Central memory CD4-positive, alpha-beta T cell (primary cell): ENCODE measurements around the gene TSN.
A peak's percentile ranks its signal among the peaks of the same experiment; 100 is the strongest.
"Not testable (repeated sequence)": the region's sequence is repeated elsewhere in the genome, so short reads cannot be mapped to it uniquely, and the experiment has no call there.

ENCODE experiments used
- DNase-seq: peaks from one replicate; pipeline ENCODE4 v3.0.0; 2022
- total RNA-seq, 3 experiments: gene quantifications; one replicate each; lab custom pipeline; 2026; lab: John Stamatoyannopoulos, UW

Gene TSN
- total RNA-seq: 44.8 to 144 (median 85.8) reads per million in 3 experiments

DNA sequence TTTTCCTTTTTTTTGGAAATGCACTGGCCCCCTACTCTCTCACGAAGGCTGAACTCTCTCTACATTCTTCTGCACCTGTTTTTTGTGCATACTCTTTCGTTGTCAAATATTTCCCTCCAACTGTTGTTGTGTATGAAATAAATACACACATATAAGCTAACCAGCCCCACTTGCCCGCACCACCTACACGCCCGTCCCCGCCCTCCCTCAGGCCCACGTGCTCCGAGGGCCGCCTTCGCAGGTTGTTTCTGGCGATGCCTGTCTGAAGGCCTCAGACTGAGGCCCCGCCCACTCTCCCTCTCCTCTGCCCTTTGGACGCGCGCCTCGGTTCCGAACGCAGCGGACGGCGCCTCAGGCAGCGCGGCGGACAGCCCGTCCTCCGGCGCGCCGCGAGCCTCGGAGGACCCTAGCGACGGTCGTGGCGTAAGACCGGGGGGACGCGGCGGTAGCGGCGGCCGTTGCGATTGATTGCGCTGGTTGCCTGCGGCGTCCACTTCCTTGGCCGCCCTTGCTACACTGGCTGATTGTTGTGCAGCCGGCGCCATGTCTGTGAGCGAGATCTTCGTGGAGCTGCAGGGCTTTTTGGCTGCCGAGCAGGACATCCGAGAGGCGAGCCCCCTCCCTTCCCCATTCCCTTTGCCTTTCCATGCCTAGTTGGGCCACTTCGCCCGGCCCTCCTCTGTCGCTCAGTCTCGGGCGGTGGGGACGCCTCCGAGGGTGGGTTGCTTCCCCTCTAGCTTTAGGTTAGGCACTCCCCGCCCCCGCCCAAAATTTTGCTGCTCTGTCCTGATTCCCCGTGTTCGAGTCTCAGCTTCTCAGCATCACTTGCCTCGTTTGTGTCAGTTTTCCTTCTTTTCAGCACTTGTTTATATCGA is at the start of gene TSN:
Gene TSN, plus strand, starts transcription at position 415 of the 875 bp plus-strand sequence. Its CDS starts 129 bp downstream, at position 544.
- DNase-seq: peak; percentile 96

DNA sequence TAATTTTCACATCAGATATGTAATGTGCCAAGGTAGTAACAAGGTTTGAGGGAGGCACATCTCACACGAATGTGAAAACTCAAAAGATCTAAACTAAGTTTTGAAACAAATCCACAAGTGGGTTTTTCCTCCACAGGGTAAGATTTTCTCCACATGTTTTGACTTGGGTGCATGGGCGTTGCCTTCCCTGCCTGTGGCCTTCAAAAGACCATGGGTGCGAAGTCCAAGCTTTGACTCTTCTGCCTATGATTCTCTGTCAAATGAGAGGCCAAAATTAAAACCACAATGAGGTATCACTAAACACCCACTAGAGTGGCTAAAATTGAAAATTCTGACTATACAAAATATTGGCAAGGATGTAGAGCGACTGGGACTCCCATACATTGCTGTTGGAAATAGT is 49.5 kb upstream of the TSN start:
- no peak for DNase-seq

DNA sequence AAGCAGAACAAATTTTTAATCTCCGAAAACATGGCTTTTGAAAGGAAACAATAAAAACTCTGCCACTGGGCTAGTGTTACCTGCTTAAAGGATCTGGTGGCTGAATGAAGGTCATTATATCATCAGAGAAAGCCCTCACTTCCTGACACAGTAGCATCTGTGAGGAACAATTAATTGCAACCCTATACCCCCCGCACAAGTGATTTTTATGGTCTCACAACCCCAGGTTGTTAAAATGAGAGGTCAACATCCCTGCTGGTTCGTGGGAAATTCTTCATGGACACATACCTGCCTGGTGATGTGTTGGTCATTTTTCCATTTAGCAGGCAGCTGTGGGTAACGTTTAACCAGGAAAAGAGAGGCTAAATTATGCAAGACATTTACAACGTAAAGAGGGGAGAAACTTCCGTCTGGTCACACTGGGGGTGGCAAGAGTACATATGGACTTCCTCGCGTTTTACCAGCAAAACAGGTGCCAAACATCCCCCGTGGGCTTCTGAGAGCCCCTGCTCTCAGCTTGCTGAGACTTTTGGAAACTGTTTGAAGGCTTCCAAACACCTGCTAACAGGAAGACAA is 48.0 kb upstream of the TSN start:
- no peak for DNase-seq

DNA sequence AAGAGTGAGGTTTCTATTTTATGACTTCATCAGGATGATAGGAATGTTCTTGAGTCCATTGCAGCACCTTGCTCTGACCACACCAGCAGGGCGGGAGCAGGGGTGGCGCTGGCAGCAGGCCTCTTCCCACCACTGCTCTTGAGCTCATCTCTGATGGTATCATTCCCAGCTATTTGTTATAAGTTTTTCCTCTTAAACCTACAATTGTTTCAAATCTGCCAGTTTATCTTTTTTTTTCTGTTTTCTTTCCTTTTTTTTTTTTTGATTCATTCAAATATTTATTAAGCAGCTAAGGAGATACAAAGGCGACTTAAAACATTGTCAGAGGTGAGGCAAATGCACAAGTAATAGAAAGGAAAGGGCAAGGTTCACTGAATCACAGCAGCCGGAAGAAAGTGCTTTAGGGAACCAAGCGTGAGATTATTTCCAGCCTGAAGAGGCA is 47.5 kb upstream of the TSN start:
- DNase-seq: no peak

DNA sequence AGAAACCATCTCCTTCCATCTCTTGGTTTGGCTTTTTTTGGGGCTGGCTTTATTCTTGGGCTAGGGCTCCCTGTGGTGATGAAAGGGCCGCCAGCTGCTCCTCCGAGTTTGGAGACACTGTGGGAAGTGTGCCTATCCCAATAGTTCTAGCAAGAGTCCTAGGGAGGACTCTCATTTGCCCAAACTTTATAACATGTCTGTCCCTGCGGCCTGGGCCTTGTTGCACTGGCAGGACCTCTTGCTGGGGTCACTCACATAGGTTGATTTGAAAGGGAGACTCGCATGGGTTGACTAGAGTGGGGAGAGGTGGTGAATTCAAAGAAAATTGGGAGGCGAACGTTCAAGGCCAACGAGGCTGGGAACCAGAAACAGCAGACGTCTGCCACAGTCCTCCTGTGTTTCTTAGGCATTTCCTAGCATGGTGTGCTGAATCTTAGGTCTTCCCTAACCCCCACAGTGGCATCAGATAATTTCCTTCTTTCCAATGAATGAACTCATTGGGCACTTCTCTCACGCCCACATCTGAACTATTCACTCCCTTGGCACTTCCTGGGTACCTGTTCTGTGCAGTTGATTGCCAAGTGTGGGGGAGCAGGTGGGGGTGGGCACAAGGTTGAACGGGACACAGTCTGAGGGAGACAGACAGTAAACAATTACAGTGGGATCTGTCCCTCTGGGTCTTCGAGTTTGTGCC is 45.5 kb upstream of the TSN start:
- DNase-seq: no peak

DNA sequence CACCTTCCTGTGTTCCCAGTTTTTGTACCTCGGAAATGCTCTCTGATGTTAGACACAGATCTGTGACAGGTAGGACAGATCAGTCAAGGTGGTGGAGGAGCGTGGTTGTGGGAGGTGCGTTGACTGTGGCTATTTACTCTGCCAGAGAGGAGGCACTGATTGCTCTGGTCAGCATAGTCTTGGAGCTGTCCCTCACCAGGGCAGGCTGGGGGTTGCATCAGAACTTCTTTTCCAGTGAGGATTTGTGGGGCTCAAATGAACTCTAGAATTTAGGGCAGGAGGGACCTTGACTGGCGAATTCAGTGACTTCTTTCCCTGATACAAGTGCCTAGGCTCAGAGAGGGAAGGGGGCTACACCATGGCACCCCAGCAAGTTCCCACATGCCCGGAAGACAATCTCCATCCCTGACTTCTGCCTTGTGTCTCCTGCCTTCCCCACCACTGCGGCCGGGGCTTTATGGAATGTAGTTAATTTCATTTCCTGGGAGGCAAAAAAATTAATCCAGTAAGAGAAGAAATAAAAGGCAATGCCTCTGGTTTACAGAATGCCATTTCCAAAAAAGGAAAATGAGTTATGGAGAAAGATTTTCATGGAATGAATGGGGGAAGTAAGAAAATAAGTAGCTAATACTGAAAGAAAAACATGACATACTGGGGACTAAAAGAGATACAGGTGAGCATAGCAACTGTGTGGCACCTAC is 44.8 kb upstream of the TSN start:
- DNase-seq: no peak

DNA sequence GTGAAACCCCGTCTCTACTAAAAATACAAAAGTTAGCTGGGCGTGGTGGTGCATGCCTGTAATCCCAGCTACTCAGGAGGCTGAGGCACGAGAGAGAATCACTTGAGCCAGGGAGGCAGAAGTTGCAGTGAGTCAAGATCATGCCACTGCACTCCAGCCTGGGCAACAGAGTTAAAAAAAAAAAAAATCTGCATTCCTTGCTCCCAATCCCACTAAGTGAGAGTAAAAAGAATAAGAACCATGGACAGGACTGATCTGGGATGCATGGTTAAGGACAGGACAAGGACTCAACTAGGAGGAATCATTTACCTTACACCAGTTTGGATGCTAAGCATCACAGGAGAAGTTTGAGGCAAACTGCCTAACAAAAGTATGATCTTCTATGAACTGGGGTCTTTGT is 44.0 kb upstream of the TSN start:
- not testable (repeated sequence) for DNase-seq

DNA sequence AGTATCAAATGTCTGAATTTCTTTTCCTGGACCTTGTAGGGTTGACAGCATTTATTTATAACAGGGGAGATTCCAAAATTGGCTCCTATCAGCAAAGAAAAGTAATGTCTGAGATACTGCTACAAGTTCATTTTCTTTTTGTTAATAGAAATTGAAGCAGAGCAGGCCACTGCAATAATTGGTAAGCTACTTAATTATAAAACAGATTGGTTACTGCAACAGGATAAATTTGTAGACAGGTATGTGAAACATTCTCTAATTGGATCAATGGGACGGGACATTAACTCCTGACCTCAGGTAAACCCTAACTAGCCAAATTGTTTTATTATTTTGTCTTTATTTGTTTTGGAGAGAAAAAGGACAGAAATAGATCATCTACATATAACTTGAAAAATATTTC is 39.3 kb upstream of the TSN start:
- no peak for DNase-seq

DNA sequence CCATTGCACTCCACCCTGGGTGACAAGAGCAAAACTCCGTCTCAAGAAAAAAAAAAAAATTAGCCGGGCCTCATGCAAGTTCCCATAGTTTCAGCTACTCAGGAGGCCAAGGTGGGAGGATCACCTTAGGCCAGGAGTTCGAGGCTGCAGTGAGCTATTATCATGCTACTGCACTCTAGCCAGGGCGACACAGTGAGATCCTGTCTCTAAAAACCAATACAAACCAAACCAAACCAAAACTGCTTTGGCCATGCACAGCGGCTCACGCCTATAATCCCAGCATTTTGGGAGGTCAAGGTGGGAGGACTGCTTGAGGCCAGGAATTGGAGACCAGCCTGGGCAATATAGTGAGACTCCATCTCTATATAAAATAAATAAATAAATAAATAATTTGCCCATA is 37.9 kb upstream of the TSN start:
- no peak for DNase-seq

DNA sequence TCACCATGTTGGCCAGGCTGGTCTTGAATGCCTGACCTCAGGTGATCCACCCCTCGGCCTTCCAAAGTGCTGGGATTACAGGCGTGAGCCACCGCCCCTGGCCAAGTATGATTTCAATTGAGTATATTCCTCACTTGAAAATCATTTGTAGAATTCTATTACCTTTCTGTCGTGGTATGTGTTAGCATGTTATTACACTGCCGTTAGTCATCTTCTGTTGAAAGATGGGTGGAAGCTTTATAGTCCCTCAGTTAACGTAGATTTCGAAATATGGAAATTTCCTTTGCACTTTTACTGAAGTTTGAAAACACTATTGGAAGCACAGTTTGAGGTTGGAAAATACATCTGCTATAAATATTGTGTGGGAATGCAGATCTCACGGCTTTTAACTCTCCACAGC is 33.5 kb upstream of the TSN start:
- DNase-seq: no peak

DNA sequence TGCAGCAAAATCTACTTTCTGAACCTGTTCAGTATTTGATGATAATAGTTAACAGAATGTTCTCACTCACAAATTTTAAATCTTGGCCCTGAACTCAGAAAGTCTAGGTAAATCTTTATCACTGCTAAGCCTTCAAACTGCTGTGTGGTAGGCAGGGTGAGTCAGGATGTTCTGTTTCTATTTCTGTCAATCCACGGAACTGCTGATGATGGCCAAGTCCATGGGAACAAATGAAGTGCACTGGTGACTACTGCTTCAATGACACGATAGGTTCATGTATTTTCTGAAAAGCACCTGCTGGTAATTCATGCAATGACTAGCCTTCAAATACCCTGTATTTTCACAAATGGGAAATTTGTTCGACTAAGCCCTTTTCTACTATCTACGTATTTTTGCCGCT is 33.0 kb upstream of the TSN start:
- DNase-seq: no peak

DNA sequence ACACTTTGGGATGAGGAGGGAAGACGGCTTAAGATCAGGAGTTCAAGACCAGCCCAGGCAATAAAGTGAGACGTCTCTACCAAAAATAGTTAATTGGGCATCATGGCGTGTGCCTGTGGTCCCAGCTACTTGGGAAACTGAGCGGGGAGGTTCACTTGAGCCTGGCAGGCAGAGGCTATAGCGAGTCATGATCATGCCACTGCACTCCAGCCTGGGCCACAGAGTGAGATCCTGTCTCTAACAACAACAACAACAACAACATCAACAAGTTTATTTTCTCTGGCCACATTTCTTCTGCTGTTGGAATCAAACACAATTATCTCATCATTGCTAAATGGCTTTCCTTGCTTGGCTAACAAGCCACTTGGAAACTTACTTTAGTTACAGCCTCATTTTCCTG is 32.1 kb upstream of the TSN start:
- DNase-seq: no peak

DNA sequence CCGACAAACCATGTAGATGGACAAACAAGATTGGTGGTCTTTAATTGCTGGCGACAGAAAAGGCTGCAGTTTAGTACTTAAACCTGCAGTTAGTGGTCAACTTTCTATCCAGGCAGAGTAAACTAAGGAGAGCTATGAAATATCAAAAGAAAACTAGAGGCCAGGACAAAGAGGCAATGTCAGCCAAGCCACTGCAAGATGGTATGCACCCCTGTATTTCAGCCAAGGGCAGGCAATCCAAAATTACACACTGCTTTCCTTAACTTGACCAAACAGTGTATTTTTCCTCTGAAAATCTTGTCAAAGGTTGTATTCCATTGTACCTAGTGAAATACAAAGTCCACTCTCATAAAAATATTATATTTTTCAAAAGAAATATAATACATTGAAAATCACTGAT is 28.1 kb upstream of the TSN start:
- DNase-seq: no peak

DNA sequence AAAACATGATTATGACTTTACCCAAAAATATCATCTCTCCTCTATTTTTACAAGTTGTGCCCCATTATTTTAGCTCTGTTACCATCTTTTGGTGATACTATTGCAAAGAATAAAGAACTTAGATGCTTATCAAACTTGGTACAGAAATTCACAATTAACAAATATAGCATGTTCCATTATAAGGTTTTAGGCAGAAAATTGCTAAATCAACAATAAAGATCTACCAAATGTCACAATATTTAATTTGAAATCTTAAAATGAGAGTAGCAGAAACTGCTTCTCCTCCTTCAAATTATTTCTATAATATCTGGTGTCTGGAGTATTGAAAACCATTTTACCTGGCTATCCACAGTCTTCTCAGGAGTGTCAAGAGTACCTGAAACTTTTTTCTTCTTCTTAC is 27.5 kb upstream of the TSN start:
- no peak for DNase-seq

DNA sequence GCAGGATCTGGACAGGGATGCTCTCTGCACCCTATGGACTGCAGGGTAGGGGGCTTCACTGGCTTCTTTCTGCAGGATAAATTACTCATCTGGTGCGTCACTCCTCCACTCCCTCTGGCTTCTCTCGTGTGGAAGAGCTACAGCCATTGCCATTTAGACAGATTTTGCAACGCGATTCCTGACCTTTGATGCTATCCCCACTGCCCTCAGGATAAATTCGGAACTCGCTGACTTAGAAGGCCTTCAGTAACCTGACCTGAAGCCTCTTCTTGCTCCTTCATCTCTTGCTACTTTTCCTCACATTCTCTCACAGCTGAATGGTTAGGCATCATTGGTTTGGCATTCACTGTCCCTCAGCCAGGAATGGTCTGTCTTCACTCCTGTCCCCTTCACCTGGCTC is 24.1 kb upstream of the TSN start:
- no peak for DNase-seq

DNA sequence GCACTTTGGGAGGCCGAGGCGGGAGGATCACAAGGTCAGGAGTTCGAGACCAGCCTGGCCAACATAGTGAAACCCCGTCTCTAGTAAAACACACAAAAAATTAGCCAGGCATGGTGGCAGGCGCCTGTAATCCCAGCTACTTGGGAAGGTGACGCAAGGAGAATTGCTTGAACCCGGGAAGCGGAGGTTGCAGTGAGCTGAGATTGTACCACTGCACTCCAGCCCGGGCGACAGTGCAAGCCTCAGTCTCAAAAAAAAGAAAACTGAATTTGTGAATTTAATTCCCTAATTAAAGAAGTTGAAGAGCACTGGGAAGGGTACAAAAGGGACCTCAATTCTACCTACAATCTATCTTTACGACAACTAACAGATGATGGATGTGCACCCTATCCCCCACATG is 20.9 kb upstream of the TSN start:
- not testable (repeated sequence) for DNase-seq

DNA sequence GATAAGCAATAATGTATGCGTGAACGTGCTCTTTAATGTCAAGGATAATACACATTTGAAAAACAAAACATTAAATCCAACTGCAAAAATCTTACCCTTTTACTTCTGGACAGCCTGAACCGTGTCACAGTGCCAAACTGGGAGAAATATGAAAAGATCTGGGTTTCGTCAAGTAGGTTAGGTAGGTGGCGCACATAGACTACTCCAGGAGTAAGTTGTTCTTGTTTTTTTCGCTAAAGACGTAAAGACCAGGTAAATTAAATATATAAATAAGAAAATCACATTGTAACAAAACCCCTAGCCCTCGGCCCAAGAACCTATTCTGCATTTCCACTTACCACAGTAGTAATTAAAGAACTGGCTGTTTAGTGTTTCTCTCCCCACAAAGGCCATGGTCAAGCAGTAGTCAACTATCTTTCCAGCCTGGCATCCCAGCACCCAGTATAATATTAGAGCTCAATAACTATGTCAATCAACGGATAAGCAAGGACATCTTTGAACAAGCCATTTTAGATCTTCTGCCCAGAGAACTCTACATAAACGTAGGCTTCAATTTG is 19.9 kb upstream of the TSN start:
- DNase-seq: no peak

DNA sequence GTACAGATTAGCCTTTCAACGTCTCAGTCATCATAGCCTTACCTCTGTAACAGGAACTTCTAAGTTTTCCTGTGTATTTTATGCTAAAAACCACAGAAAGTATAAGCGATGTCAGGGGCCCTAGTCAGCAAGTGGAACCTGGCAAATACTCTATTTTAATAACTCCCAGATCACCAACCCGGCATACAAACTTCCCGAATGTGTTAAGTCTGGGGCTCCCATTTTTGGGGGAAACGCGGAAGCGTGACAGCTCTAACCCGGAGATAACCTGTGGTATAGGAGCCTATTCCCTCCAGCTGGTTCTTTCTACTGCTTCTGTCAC is 19.4 kb upstream of the TSN start:
- DNase-seq: no peak

DNA sequence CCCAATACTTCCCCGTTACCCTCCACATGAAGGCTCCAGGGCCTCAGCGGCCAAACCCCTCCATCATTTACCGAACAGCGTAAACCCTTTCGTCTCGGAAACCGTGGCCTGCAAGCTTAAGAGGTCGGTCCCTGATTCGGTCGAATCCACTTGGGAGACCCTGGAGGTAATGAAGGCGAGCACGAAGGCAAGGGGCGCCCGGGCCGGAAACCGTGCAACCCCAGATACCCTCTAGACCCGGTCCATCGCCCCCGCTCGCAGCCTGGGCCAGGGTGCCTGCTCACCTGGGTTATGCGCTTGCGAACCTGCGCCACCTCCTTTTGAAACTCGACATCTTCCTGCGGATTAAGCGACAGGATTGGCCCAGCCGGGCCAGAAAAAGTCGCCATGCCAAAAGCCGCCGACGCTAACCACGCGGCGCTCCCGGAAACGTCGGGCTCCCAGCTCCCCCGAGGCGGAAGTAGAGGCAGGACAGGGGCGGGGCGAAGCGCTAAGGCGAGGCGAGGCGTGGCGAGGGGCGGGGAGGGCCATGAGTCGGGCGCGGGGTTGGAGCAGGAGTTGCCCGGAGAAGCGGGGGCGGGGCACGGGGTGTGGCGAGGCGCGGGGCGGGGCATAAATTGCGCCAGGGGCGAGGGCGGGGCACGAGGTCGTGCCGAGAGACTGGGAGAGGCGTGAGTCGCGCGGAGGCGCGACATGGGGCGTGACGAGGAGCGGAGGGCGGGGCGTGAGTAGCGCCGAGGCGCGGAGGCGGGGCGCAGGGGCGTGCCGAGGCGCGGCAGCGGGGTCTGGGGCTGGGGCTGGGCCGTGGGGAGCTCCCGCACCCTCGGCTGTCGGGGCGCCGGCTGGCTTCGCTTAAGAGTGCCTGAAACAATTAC is 18.8 kb upstream of the TSN start, which contains the start of gene NIFK:
Gene NIFK, minus strand, starts transcription at position 414 of the 875 bp plus-strand sequence. Its CDS starts 25 bp downstream, at position 389.
- peak; percentile 99 for DNase-seq

DNA sequence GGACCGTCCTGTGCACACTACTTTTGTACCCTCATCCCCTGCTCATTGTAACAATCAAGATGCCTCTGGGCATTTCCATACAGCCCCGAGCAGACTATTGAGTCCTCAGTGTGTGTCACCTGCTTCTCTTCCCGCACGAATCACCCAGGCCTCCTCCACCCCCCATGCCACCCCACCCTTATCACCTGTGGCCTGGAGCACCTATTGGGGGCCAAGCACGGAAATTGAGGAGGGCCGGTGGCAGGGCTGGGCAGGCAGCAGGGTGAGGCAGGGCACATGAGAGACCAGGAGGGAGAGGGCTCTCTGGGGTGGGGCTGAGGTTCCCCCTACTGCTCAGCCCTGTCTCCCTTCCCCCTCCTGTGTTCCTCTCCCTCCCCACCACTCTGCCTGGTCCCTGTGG is 14.5 kb upstream of the TSN start:
- DNase-seq: no peak

DNA sequence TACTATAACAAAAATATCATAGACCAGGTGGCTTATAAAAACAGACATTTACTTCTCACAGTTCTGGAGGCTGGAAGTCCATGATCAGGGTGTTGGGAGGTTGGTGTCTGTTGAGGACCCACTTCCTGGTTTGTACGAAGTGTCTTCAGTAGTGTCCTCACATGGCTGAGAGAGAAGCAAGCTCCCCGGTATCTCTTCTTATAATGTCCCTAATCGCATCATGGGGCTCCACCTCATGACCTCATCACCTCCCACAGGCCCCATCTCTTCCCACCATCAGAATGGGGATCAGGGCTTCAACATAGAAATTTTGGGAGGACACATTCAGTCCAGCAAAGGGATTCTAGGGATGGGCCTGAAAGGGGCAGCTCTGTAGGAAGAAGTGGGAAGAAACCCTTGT is 14.0 kb upstream of the TSN start:
- no peak for DNase-seq

DNA sequence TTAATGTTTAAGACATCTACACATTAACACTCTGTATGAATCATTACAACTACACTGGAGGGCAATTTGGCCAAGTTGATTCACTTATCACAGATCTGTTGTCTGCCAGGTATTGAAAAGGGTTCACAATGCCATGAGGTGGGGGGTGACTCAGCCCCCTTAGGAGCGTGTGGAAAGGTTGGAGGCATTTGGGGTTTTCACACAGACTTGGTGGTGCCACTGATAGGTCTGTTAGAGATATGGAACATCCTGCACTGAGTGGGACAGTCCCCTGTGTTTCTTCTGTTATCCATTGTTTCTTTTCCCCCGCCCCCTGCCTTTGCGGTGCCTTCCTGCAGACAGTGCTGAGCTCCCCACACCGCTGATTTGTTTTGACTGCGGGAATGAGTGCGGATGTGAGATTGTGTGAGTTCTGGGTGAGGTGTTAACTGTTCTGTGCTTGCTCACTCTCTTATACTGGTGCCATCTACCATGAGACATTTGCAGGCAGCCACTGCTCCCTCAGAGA is 9.3 kb upstream of the TSN start:
- DNase-seq: no peak
